ENCODE measurements around the gene CDC16.

- TF ChIP-seq POLR2AphosphoS5 (IDR thresholded peaks at IDR 0.05) (no peak), CTCF (IDR thresholded peaks at IDR 0.05) (no peak), POLR2A (IDR thresholded peaks at IDR 0.05) (no peak), EP300 (IDR thresholded peaks at IDR 0.05) (no peak)
Observed at GRCh38 chr13:114241918-114242317, 7.2 kb downstream of the CDC16 start.

Data from sigmoid colon (tissue), 4 donors.